ENCODE results near the gene TBL1XR1.

DNA sequence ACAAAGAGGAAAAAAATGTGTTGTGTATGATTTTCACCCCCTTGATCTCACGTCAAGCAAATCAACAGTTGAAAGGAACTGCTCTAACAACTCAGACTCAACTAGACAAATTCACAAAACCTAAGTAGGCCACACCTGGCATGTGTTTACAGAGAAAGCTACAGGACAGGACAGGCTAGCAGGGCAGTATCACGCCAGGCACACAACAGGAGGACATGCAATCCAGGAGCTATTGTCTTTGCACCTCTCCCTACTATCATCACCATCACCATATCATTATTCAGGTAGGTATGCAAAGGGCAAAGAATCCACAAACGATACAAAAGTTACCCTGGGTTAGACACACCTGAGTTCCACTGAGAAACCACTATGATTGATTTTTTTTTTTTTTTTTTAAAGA, 86.4 kb downstream of the TBL1XR1 start:
- TF ChIP-seq, protein P1, sequence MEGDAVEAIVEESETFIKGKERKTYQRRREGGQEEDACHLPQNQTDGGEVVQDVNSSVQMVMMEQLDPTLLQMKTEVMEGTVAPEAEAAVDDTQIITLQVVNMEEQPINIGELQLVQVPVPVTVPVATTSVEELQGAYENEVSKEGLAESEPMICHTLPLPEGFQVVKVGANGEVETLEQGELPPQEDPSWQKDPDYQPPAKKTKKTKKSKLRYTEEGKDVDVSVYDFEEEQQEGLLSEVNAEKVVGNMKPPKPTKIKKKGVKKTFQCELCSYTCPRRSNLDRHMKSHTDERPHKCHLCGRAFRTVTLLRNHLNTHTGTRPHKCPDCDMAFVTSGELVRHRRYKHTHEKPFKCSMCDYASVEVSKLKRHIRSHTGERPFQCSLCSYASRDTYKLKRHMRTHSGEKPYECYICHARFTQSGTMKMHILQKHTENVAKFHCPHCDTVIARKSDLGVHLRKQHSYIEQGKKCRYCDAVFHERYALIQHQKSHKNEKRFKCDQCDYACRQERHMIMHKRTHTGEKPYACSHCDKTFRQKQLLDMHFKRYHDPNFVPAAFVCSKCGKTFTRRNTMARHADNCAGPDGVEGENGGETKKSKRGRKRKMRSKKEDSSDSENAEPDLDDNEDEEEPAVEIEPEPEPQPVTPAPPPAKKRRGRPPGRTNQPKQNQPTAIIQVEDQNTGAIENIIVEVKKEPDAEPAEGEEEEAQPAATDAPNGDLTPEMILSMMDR (conservative IDR thresholded peaks at IDR 0.05 in 1 of 2, IDR thresholded peaks at IDR 0.05 in 1 of 2; ENCODE audit: extremely low read depth in 1 of 2, insufficient read depth in 1 of 2, low read depth in 1 of 2, low read length in 2 of 2) = no peak
- no peak for TF ChIP-seq EZH2 (IDR thresholded peaks at IDR 0.05; ENCODE audit: borderline replicate concordance, low read length)
